Stimulated activated CD4-positive, alpha-beta T cell treated with anti-CD3 and anti-CD28 coated beads, TNF-alpha, amount 100 ng/mL, for 1 hour (primary cell): ENCODE data around the gene IFT25.
"Not testable (repeated sequence)": the region's sequence is repeated elsewhere in the genome, so short reads cannot be mapped to it uniquely, and the experiment has no call there.

Experiments used
- DNase-seq, 3 donors: peaks; one replicate each; pipeline ENCODE4 v3.0.0-alpha.2; 2020; ENCODE audit warnings: low read depth in 3 of 3, low spot score in 1 of 3

The IFT25 gene

DNA sequence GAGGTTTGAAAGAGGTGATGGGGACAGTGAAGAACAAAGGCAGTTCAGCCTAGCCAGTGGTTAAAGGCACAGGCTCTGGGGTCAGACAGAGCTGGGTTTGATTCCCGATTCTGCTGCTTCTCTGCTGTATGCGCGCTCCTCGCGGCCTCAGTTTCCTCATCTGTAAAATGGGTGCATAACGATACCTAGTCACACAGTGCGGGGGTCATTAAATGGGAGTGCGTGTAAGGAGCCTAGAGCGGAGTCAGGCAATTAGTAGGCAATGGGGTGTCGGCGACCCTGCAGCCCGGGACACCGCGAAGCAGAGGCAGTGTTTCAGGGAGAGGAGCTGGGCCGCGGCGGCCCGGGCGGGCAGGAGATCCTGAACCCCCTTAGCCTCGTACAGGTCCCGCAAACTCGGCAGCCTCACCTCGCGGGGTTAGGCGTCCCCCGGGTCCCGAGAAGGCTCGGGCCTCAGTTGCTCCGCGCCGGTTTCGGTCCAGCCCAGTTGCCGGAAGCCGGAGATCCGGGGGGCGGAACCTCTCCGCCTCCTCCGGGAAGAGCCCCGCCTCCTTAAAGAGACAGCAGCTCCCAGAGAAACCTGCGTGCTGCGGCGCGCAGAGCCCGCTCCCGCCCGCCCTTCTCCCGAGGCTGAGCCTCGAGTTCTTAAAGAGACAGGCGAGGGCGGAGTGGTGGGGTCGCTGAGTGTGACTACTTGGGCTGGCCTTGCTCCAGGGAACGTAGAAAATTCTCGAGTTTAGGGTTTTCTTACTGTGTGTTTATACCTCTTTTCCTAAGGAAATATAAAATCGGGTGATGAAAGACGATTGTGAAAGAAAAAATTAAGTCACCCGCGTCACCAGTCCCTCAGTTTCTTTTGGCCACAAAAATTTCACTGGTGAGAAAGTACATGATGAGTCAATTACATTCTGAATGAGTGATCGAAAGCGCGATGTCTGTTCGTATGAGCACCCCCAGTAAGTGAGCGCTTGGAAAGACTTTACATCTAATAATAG is 55.9 kb downstream of the IFT25 start, which contains the start of gene YIPF1:
TSS of gene YIPF1 (minus strand) at position 494 of the 995 bp plus-strand sequence. CDS start 860 bp downstream, outside the sequence.
- DNase-seq, result peak; percentile 54 to 78 (median 70)

DNA sequence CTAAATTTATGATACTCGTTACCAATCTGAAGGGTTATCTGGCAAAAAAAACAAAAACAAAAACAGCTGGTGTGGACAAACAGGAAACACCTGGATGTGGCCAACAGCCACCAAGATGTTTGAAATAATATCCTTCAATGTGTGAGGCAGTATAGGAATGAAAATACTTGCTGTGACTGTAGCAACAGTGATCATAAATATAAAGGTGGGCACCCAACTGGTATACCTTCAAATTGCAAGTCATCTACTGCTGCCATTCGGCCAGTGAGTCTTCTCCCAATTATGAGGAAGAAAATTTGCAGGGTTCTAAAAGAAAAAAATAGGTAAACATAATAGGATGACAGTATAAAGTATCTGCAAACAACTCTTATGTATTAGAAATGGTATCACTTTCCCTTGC is 56.8 kb downstream of the IFT25 start:
- no peak for DNase-seq

GRCh38 chr1:53883600-53883999 is 61.9 kb downstream of the IFT25 start:
- DNase-seq, result not testable (repeated sequence)

- not testable (repeated sequence) for DNase-seq
Measured at GRCh38 chr1:53881853-53882252, 63.6 kb downstream of the IFT25 start.

- no peak for DNase-seq
Measured at GRCh38 chr1:53878492-53879105, 66.9 kb downstream of the IFT25 start.

DNA sequence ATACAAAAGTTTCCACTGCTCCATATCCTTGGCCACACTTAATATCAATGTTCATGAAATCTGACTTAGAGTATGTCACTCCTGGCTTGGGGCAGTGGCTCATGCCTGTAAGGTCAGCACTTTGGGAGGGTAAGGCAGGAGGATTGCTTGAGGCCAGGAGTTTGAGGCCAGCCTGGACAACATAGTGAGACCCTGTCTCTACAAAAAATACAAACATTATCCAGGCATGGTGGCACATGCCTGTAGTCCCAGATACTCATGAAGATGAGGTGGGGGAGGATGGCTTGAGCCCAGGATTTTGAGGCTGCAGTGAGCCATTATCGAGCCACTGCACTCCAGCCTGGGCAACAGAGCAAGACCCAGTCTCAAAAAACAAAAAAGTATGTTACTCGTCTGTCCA is 70.3 kb downstream of the IFT25 start:
- DNase-seq, result not testable (repeated sequence)

GRCh38 chr1:53871773-53872484 is 73.6 kb downstream of the IFT25 start:
- no peak for DNase-seq
